ENCODE results near the gene ZNF496.
"Not testable (repeated sequence)": the region's sequence is repeated elsewhere in the genome, so short reads cannot be mapped to it uniquely, and the experiment has no call there.

ZNF496 gene

GRCh38 chr1:247358920-247359319 is 27.3 kb upstream of the ZNF496 start:
- DNase-seq: no peak

GRCh38 chr1:247357781-247358211 is 26.1 kb upstream of the ZNF496 start:
- peak; percentile 14 for DNase-seq

GRCh38 chr1:247357052-247357780 is 25.5 kb upstream of the ZNF496 start:
- DNase-seq: no peak

- not testable (repeated sequence) for DNase-seq
Observed at GRCh38 chr1:247355160-247355559, 23.5 kb upstream of the ZNF496 start.

GRCh38 chr1:247352175-247352574 is 20.5 kb upstream of the ZNF496 start:
- DNase-seq: no peak

GRCh38 chr1:247350587-247350986 is 18.9 kb upstream of the ZNF496 start:
- DNase-seq: no peak

- no peak for DNase-seq
Observed at GRCh38 chr1:247347477-247348222, 16.0 kb upstream of the ZNF496 start.

GRCh38 chr1:247345881-247346280 is 14.2 kb upstream of the ZNF496 start:
- DNase-seq: no peak

- no peak for DNase-seq
Observed at GRCh38 chr1:247343801-247344200, 12.1 kb upstream of the ZNF496 start.

GRCh38 chr1:247338723-247339275 is 7.1 kb upstream of the ZNF496 start:
- DNase-seq: no peak

GRCh38 chr1:247337961-247338360 is 6.3 kb upstream of the ZNF496 start:
- DNase-seq: no peak

- no peak for DNase-seq
Observed at GRCh38 chr1:247337250-247337746, 5.6 kb upstream of the ZNF496 start.

GRCh38 chr1:247336390-247336789 is 4.7 kb upstream of the ZNF496 start:
- DNase-seq: peak; percentile 91

- peak; percentile 45 for DNase-seq
Observed at GRCh38 chr1:247335882-247336281, 4.2 kb upstream of the ZNF496 start.

GRCh38 chr1:247334378-247335133 is 2.9 kb upstream of the ZNF496 start:
- DNase-seq: peak; percentile 25

GRCh38 chr1:247332623-247333361 is 1.1 kb upstream of the ZNF496 start:
- peak; percentile 73 for DNase-seq

- peak; percentile 85 for DNase-seq
Observed at GRCh38 chr1:247332215-247332622, 552 bp upstream of the ZNF496 start.

- DNase-seq: peak; percentile 91
Observed at GRCh38 chr1:247331172-247331524, 519 bp downstream of the ZNF496 start.

GRCh38 chr1:247330548-247331171 is 1.0 kb downstream of the ZNF496 start:
- peak; percentile 45 for DNase-seq

GRCh38 chr1:247329097-247329617 is 2.5 kb downstream of the ZNF496 start:
- DNase-seq: no peak

- no peak for DNase-seq
Observed at GRCh38 chr1:247328311-247328710, 3.4 kb downstream of the ZNF496 start.
